HG02798 (cell line): ENCODE measurements around the gene PKP1.

Experiments used
- ATAC-seq: cut with Tn5 transposase; IDR thresholded peaks from one replicate; pipeline ENCODE4 v1.9.1; 2021; ENCODE audit warnings: mild to moderate bottlenecking; ENCODE audit not compliant: unreplicated experiment, poor library complexity

Gene PKP1

DNA sequence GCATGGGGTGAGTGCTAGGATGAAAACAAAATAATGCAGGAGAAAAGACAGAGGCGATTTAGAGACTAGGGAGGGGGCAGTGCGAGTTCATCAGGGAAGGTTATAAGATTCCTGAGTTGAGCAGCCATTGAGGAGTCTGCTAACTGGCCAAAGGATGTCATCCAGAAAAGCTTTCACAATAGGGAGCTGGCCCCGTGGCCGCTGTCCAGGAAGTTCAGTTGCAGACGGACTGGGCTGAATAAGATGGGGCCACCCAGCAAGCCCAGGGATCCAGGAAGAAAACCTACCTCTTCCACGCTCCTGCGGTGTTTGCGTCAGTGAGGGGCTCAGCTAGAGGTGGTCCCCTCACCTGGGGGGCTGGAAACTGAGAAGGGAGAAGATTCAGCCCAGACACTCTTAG lies 4.0 kb upstream of the PKP1 start:
- ATAC-seq: no peak

- ATAC-seq: no peak
Measured at GRCh38 chr1:201280884-201281283, 2.4 kb upstream of the PKP1 start.

DNA sequence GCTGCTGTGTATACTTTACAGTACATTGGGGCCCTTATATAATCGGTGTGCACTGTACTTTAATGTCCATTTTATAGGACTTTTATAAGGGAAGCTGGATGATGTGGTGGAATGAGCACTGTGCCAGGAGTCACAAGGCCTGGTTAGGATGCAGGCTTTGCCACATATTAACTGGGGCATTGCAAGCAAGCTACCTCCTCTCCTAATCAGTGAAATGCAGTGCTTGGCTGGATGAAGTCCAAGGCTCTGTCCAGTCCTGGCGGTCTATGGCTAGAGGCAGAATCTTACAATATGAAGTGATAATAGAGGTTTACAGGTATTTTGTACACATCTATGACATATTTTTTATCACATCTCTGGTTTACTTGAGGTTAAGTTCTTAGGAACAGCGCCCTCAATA lies 1.7 kb upstream of the PKP1 start:
- ATAC-seq: no peak

- no peak for ATAC-seq
Measured at GRCh38 chr1:201282216-201282615, 1.1 kb upstream of the PKP1 start.

GRCh38 chr1:201283836-201284553 lies 689 bp downstream of the PKP1 start:
- ATAC-seq: no peak

DNA sequence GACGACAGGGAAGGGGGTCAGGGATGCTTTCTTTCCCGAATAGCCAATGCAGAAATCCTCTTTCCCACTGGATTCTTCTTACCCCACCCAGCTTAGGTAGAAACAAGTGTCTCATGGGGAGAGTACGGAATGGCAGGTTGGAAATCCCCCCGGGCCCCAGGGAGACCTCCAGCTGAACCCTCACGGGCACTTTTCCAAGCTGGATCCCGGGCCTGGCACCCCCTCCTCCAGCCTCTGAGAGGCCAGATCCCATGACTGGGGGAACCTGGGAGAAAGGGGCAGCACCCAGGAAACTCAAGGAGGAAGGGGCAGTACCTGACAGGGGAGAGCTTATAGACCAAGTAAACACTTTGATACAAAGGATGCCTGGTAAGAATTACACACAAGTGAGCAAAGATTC lies 1.3 kb downstream of the PKP1 start:
- ATAC-seq: no peak

- ATAC-seq: no peak
Measured at GRCh38 chr1:201285846-201286245, 2.5 kb downstream of the PKP1 start.

DNA sequence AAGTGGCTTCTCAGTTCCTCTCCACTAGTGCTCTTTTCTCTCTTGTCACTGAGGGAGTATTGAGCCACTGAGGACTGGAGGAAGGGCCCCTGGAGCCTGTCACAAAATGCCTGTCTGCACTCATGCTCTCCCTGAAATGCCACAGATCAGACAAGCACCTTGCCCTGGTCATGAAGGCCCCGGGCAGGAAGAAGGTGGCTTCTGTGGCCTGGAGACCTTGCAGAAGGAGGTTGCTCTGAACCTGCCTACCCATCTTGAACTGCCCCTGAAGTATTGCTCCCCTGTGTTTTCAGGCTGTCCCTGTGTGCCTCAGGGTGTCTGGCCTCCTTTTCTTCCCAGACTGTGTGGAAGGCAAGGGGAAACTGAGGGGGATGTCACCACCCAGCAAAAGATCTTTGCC lies 3.1 kb downstream of the PKP1 start:
- no peak for ATAC-seq

DNA sequence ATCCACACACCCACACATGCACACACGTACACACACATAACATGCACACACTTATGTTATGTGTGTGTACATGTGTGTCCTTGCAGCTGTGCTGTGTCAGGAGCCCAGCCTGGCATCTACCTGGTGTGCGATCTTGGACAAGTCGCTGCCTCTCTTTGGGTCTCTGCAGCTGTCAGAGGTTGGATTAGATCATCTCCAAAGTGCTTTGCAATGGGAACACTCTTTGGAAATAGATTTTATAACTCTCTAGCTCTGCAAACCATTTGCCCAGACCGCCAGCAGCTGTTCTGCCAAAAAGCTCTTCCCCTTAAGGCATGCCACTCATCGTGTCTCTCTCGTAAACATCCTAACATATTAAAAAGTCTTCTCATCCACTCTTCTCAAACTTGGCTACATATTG lies 4.7 kb downstream of the PKP1 start:
- no peak for ATAC-seq

DNA sequence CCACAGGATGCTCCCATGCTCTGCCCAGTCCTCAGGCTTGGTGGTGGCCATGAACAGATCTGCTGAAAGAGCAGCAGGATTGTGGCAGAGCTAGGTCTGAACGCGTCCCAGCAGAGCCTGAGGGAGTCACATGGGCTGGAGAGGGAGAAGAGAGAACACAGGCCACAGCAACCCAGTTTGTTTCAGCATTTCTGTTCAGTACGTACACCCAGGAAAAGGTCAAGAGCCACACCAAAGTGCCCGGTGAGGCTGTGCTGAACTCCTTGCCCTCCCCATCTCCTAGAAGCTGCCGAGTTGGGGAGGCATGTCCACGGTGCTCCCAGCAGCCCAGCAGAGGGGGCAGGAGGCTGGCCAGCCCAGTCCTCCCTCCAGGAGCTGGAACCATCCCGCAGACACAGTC lies 5.5 kb downstream of the PKP1 start:
- no peak for ATAC-seq

- no peak for ATAC-seq
Measured at GRCh38 chr1:201290551-201290950, 7.2 kb downstream of the PKP1 start.

DNA sequence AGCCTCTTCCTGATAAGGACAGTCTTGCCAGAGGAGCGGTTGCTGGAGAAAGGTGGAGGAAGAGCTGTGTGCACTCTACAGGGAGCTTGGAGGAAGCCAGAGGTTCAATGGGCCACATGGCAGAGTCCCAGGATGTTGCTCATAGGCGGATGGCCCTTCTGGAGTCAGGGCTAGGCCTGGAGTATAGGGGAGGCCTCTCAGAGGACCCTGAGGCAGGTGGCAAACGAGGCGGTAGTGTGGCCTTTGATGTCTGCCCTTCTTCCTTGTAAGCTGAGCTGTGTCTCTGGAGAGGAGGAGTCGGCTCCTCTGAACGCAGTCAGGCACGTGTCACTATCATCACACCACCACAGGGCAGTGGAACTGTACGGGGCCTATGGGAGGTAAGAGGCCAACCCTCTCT lies 8.6 kb downstream of the PKP1 start:
- ATAC-seq: no peak

- no peak for ATAC-seq
Measured at GRCh38 chr1:201294876-201295275, 11.6 kb downstream of the PKP1 start.

DNA sequence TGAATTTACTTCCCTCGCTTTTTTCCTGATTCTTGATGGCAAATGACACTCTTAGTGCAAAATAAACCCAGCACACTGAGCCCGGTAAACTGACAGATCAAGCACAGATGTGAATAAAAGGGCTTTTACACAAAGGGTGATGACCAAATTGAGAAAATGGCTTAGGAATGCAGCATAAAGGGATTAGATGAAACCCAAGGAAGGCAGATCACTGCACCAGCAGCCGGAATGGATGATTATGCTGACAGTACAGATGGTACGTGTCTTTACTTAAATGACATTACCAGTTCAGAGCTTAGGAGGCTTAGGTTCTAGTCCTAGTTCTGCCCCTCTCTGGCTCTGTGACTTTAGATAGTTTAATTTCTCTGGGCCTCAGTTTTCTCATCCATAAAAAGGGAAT lies 12.0 kb downstream of the PKP1 start:
- ATAC-seq: no peak

DNA sequence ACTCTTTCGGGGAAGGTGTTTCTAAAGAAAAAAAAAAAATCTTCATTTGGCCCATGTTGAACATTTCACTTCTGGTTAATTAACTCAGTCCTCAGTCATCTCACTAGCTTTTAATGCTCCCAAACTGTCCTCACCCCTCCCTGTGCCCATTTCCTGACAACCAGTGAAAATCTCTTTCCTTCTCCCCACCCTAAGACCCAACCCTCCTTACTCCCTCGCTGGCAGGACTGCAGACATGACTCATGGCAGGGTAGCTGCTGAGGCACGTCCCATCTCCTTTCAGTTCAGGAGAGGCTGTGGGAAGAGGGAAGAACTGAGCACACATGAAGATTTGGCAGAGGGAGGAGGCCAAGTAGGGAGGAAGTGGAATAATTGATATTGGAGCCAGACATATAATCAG lies 12.6 kb downstream of the PKP1 start:
- ATAC-seq: no peak

GRCh38 chr1:201296352-201296751 lies 13.0 kb downstream of the PKP1 start:
- ATAC-seq: no peak

DNA sequence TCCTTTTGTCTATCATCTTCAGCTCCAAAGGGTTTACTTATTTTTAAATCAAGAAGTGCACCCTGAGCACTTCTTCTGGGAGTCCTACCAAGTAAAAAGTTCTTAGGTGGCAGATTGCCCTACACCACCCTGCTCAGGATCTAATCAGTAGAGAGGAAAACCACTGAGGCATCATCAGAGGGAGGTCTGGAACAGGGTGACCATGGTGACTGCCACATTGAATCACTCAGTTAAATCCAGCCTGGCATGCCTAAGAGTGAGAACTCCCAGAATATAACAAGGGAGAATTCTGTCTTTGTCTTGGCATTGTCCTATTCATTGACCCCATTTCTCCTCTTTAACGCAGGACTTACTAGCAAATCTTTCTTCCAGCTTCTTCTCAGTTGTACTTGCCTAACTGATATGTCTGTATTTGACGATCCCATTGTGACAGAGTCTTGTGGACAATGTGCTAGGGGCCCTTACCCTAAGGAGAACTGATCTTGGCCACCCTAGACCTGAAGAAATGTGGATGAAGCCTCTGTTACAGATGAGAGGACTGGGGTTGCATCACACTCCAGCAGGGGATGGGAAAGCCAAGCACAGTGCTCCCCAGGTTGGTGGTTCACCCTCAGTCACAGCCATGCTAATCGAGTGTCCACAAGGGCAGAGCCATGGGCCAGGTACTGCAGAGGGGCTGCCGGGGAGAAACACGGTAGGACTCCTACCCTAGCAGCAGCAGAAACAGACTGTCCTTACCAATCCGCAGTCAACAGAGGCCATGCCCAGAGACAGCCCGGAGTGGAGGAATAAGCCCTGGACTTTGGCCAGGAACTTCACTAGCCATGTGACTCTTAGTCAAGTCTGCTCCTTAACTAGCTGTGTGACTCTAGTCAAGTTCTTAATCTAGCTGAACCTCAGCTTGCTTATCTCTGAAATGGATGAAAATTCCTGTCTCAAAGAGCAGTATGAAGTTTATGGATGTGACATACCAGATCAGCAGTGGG lies 15.4 kb downstream of the PKP1 start:
- ATAC-seq: no peak

GRCh38 chr1:201299968-201300367 lies 16.7 kb downstream of the PKP1 start:
- ATAC-seq: no peak

DNA sequence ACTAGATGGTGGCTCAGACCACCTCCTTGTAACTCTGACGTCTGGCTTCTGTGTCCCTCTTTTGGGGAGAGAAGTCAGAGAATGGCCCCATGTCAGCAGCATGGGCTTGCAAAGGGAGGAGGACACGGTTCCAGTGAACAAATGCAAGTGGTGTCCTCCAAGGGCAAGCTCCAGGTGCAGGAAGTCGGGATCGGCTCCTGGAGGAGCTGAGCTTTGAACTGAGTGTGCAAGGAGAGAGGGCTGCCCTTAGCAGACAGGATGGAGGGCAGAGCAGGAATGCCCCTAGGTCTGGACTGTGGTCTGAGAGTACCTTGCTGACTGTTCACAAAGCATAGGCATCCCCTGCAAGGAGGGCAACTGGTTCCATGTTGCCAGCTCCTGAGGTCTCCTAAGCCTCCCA lies 17.3 kb downstream of the PKP1 start:
- ATAC-seq: no peak

DNA sequence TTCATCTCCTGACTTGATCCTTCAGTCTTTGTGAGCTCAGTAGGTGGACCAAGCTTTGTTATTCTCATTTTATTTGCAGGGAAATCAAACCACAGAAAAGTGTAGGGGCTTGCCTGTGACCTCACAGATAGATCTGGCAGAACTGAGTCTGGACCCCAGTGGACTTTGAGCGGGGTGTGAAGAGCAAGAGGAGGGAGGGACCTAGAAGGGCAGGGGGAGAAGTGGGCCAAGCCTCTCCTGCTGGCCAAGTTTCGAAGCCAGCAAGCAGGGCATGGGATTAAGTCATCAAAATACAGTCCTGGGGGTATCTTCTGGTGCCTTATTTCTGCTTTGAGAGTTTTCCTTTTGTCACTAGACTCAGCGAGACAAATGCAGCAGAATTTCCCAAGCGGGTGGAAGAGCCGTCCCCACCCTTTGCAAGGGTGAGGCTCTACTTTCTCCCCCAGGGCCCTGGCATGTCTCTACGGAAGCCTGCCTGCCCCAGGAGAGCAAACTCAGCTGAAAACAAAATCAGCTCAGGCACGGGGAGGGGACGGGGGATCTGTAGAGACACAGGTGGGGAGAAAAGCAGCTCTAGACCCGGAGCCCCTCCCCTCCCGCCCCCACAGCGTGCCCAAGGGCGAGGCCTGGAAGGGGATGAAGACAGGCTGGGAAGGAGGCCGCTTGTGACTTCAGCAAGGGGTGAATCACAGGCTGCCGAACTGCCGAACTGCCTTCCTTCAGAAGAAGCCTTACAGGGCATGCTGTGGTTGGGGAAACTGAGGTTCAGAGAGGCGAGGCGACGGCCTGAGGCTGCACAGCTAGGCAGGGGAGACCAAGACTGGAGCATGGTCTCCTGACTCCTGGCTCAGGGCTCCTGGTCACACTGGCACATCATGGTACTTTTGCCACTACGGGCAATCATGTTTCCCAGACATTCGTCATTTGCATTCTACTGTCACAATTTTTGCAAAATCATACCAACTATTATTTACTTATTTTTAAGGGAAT lies 19.2 kb downstream of the PKP1 start:
- no peak for ATAC-seq
